ENCODE results near the gene SCFD2. TPM values are rescaled to one million over a fixed set of nuclear protein-coding genes. Genes with fewer than 3 reads are reported as not detected.

The SCFD2 gene
- total RNA-seq, 1 experiment from 2014 or later = 8.1 TPM

- no peaks in the 10 kb centered on the region for H3F3A ChIP-seq (ENCODE audit: insufficient read depth, low read depth)
- CTCF ChIA-PET = no interaction called here
- no peaks in the 10 kb centered on the region for H3K36me3 ChIP-seq (ENCODE audit: low read depth)
- no peaks in the 10 kb centered on the region for H3K79me2 ChIP-seq (ENCODE audit: low read depth)
- H3K4me1 ChIP-seq (replicated peaks; ENCODE audit: insufficient read depth) = peaks cover 5% of the 10 kb centered on the region; the same call in 1 of the 2 replicates
- no peak for TF ChIP-seq EZH2 (IDR thresholded peaks at IDR 0.05; ENCODE audit: low read depth)
- no peak for TF ChIP-seq CTCF (conservative IDR thresholded peaks at IDR 0.05)
- no peaks in the 10 kb centered on the region for H3K9me3 ChIP-seq (ENCODE audit: insufficient read depth, low read depth)
- no peaks in the 10 kb centered on the region for H4K20me1 ChIP-seq (ENCODE audit: insufficient read depth)
- no peak overlapping the region for H2AFZ ChIP-seq
- no peak overlapping the region for H3K4me2 ChIP-seq
- DNase-seq = no peak
- intact Hi-C loops (cut with micrococcal nuclease; ENCODE audit: unreplicated experiment) = no loop called here
- no TSS peak for BruUV-seq (replicated peaks)
- H3K4me3 ChIP-seq = no peak overlapping the region
- no peaks in the 10 kb centered on the region for H3K9me2 ChIP-seq (ENCODE audit: insufficient read depth)
- no peak overlapping the region for H3K27ac ChIP-seq
- no peaks in the 10 kb centered on the region for H3K27me3 ChIP-seq (ENCODE audit: insufficient read depth, low read depth)
- POLR2A ChIA-PET (ENCODE audit: unreplicated experiment) = no interaction called here
Observed at GRCh38 chr4:52879471-52879870, 486.4 kb downstream of the SCFD2 start.

- no peak overlapping the region for H3K27ac ChIP-seq
- no peak overlapping the region for H3K4me2 ChIP-seq
- no peaks in the 10 kb centered on the region for H3K9me2 ChIP-seq (ENCODE audit: insufficient read depth)
- H3F3A ChIP-seq (ENCODE audit: insufficient read depth, low read depth) = no peaks in the 10 kb centered on the region
- H3K27me3 ChIP-seq (ENCODE audit: insufficient read depth, low read depth) = no peaks in the 10 kb centered on the region
- no peaks in the 10 kb centered on the region for H3K79me2 ChIP-seq (ENCODE audit: low read depth)
- ChIA-PET POLR2A (ENCODE audit: unreplicated experiment) (no interaction called here), CTCF (no interaction called here)
- BruUV-seq (replicated peaks) = no TSS peak
- H3K9me3 ChIP-seq (ENCODE audit: insufficient read depth, low read depth) = no peaks in the 10 kb centered on the region
- H3K36me3 ChIP-seq (ENCODE audit: low read depth) = no peaks in the 10 kb centered on the region
- H3K4me3 ChIP-seq = no peak overlapping the region
- H3K4me1 ChIP-seq (replicated peaks; ENCODE audit: insufficient read depth) = no peaks in the 10 kb centered on the region
- no peak for DNase-seq
- intact Hi-C loops (cut with micrococcal nuclease; ENCODE audit: unreplicated experiment) = no loop called here
- TF ChIP-seq EZH2 (IDR thresholded peaks at IDR 0.05; ENCODE audit: low read depth) = no peak
- TF ChIP-seq CTCF (conservative IDR thresholded peaks at IDR 0.05) = no peak
- H4K20me1 ChIP-seq (ENCODE audit: insufficient read depth) = no peaks in the 10 kb centered on the region
- H2AFZ ChIP-seq = no peak overlapping the region
Observed at GRCh38 chr4:52877694-52878093, 488.2 kb downstream of the SCFD2 start.

GRCh38 chr4:52877036-52877435 lies 488.8 kb downstream of the SCFD2 start:
- Histone ChIP-seq H3F3A (ENCODE audit: insufficient read depth, low read depth) (no peaks in the 10 kb centered on the region), H3K9me3 (ENCODE audit: insufficient read depth, low read depth) (no peaks in the 10 kb centered on the region), H3K9me2 (ENCODE audit: insufficient read depth) (no peaks in the 10 kb centered on the region), H3K79me2 (ENCODE audit: low read depth) (no peaks in the 10 kb centered on the region), H3K36me3 (ENCODE audit: low read depth) (no peaks in the 10 kb centered on the region), H3K4me2 (no peak overlapping the region), H2AFZ (no peak overlapping the region), H3K4me3 (no peak overlapping the region), H3K4me1 (replicated peaks; ENCODE audit: insufficient read depth) (no peaks in the 10 kb centered on the region), H3K27me3 (ENCODE audit: insufficient read depth, low read depth) (no peaks in the 10 kb centered on the region), H3K27ac (no peak overlapping the region), H4K20me1 (ENCODE audit: insufficient read depth) (no peaks in the 10 kb centered on the region)
- ChIA-PET POLR2A (ENCODE audit: unreplicated experiment) (no interaction called here), CTCF (no interaction called here)
- intact Hi-C loops (cut with micrococcal nuclease; ENCODE audit: unreplicated experiment) = no loop called here
- BruUV-seq (replicated peaks) = no TSS peak
- TF ChIP-seq CTCF (conservative IDR thresholded peaks at IDR 0.05) = no peak
- DNase-seq = no peak

All from PC-9 (cell line).